Measurements from ENCODE around the gene KIF26A.

Gene KIF26A

DNA sequence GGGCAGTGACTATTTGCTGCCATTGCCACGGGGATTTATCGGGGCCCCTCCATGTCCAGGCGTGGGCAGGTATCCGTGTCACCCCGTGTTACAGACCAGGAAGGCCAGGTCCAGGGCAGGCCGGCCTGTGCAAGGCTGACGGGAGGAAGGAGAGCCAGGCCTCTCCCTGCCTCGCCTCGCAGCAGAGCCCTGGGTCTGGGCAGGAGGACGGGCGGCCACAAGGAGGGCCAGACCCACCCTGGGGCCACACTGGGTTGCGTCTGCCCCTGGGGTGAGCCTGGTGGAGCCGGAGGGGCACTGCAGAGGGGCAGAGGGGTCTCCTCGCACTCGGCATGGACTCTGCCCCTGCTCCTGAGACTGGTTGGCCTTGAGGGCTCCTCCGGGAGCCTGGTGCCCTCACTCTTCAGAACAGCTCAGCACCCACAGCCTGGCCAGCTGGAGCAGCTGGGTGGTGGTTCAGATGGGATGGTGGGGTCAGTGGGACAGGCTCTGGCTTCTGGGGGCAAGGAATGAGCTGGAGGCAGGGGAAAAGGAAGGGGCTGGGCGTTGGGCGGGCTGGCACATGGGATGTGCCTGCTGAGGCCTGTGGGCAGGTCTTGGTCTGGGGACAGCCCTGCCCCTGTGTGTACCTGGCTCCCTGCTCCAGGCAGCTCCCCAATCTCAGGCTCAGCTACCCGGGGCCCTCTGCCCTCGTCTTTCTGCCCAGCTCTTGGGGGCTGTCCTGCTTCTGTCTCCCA lies 53.9 kb downstream of the KIF26A start:
- Histone ChIP-seq H3K4me3 (ENCODE audit: low read depth, low read length) (no peak overlapping the region), H3K79me2 (ENCODE audit: control insufficient read depth, insufficient read depth, low read length, unreplicated experiment) (no peaks in the 10 kb centered on the region), H2AFZ (ENCODE audit: low read length, unreplicated experiment) (no peak overlapping the region), H3K27me3 (ENCODE audit: insufficient read depth, low read length) (peaks cover 2% of the 10 kb centered on the region; the same call in 1 of the 2 replicates), H3K27ac (ENCODE audit: low read depth, low read length) (no peak overlapping the region), H3K36me3 (ENCODE audit: insufficient read depth, low read length) (no peaks in the 10 kb centered on the region), H3K4me1 (ENCODE audit: control insufficient read depth, insufficient read depth, low read length, unreplicated experiment) (no peaks in the 10 kb centered on the region)

DNA sequence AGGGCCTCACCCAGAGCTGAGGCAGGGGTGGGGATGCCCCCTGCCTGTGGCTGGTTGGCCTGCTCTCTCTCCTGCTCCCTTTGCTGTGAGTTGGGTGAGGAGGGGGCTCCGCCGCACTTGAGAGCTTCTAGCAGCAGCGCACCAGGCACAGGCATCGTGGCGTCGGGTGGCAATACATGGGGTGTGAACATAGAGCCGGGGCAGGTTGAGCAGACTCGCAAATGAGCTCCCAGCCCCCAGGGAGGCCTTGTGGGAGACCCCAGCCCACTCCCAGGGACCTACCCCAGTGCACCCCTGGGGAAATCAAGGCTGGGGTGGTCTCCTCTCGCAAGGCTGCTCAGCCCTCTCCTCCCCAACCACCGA lies 54.5 kb downstream of the KIF26A start:
- no peak overlapping the region for H3K27ac ChIP-seq (ENCODE audit: low read depth, low read length)
- H3K79me2 ChIP-seq (ENCODE audit: control insufficient read depth, insufficient read depth, low read length, unreplicated experiment): no peaks in the 10 kb centered on the region
- no peaks in the 10 kb centered on the region for H3K4me1 ChIP-seq (ENCODE audit: control insufficient read depth, insufficient read depth, low read length, unreplicated experiment)
- H2AFZ ChIP-seq (ENCODE audit: low read length, unreplicated experiment): no peak overlapping the region
- no peak overlapping the region for H3K4me3 ChIP-seq (ENCODE audit: low read depth, low read length)
- peaks cover 2% of the 10 kb centered on the region; the same call in 1 of the 2 replicates for H3K27me3 ChIP-seq (ENCODE audit: insufficient read depth, low read length)
- H3K36me3 ChIP-seq (ENCODE audit: insufficient read depth, low read length): no peaks in the 10 kb centered on the region

DNA sequence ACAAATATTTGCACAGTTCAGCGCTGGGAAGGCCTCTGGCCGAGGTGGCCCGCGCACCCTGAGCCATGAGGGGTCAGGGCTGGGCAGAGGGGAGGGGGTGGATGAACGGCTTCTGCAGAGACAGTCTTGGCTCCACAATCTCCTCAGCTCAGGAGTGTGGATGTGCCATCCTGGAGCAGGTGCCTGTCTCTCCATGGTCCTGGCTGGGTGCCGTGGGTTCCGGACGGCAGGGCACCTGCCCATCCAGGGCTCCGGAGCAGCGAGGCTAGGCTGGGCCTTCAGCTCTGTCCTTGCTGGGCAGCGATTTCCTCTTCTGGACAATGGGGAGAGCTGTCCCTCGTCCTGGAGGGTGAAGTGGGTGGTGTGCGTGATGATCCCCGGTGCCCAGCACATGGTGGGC lies 55.6 kb downstream of the KIF26A start:
- Histone ChIP-seq H3K4me3 (ENCODE audit: low read depth, low read length) (no peak overlapping the region), H3K27me3 (ENCODE audit: insufficient read depth, low read length) (peaks cover 6% of the 10 kb centered on the region; the same call in 1 of the 2 replicates), H2AFZ (ENCODE audit: low read length, unreplicated experiment) (no peak overlapping the region), H3K4me1 (ENCODE audit: control insufficient read depth, insufficient read depth, low read length, unreplicated experiment) (no peaks in the 10 kb centered on the region), H3K27ac (ENCODE audit: low read depth, low read length) (no peak overlapping the region), H3K36me3 (ENCODE audit: insufficient read depth, low read length) (no peaks in the 10 kb centered on the region), H3K79me2 (ENCODE audit: control insufficient read depth, insufficient read depth, low read length, unreplicated experiment) (no peaks in the 10 kb centered on the region)

DNA sequence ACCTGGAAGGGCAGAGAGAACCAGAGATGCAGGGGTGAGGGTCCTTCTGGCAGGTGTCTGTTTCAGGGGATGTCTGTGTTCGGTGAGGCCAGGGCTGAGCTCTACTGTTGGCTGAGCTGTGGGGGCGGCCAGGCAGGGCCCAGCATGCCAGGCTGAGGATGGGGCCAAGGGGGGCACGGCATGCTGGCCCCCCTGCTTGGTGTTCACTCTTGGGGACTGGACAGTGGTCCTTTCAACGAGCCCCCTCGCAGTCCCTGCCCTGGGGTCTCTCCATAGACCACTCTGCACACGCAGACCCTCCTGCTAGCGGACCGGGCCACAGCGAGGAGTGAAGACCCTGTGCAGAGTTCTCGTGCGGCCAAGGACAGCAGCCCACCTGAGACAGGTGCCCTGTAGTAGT lies 56.3 kb downstream of the KIF26A start:
- Histone ChIP-seq H3K27me3 (ENCODE audit: insufficient read depth, low read length) (peaks cover 6% of the 10 kb centered on the region; the same call in 1 of the 2 replicates), H3K36me3 (ENCODE audit: insufficient read depth, low read length) (no peaks in the 10 kb centered on the region), H3K27ac (ENCODE audit: low read depth, low read length) (no peak overlapping the region), H3K79me2 (ENCODE audit: control insufficient read depth, insufficient read depth, low read length, unreplicated experiment) (no peaks in the 10 kb centered on the region), H3K4me3 (ENCODE audit: low read depth, low read length) (no peak overlapping the region), H2AFZ (ENCODE audit: low read length, unreplicated experiment) (no peak overlapping the region), H3K4me1 (ENCODE audit: control insufficient read depth, insufficient read depth, low read length, unreplicated experiment) (no peaks in the 10 kb centered on the region)

DNA sequence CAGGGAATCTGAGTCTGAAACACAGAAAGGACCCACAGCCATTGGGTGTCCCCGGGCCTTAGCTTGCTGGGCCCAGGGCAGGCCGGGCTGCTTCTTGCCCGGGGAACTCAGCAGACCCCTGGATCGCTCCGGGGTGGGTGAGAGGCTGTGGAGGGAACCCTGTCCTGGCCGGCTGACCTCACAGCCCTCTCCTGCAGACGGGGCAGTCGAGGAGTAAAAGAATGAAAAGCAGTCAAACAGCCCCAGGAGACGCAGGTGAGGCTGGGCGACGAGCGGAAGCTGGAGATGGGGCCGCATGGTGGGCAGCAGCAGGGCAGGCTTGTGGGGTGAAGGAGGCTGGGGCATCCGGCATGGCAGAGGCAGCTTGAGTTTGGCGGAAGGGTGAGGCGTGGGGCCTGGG lies 57.0 kb downstream of the KIF26A start:
- H3K27me3 ChIP-seq (ENCODE audit: insufficient read depth, low read length): peaks cover 6% of the 10 kb centered on the region; the same call in 1 of the 2 replicates
- no peaks in the 10 kb centered on the region for H3K79me2 ChIP-seq (ENCODE audit: control insufficient read depth, insufficient read depth, low read length, unreplicated experiment)
- no peaks in the 10 kb centered on the region for H3K4me1 ChIP-seq (ENCODE audit: control insufficient read depth, insufficient read depth, low read length, unreplicated experiment)
- no peaks in the 10 kb centered on the region for H3K36me3 ChIP-seq (ENCODE audit: insufficient read depth, low read length)
- H3K27ac ChIP-seq (ENCODE audit: low read depth, low read length): no peak overlapping the region
- H2AFZ ChIP-seq (ENCODE audit: low read length, unreplicated experiment): no peak overlapping the region
- no peak overlapping the region for H3K4me3 ChIP-seq (ENCODE audit: low read depth, low read length)

DNA sequence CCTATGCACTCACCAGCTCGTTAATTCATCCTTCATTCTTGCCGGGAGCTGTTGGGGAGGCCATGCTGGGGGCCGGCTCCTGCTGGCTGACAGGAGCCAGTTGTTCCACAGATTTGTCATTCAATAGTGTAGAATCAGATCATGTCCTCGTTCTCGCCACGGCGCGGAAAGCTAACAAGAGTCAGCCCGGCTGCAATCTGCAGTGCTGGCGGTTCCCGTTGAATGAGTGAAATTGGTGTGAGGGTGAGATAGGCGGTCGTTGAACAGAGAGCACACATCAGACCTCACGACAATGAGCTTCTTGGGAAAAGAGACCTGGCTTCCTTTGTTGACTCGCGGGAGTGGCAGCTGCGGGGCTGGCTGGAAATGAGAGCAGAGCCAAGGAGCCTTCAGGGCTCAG lies 57.5 kb downstream of the KIF26A start:
- H3K36me3 ChIP-seq (ENCODE audit: insufficient read depth, low read length): no peaks in the 10 kb centered on the region
- H3K27ac ChIP-seq (ENCODE audit: low read depth, low read length): no peak overlapping the region
- H3K4me1 ChIP-seq (ENCODE audit: control insufficient read depth, insufficient read depth, low read length, unreplicated experiment): no peaks in the 10 kb centered on the region
- peaks cover 6% of the 10 kb centered on the region; the same call in 1 of the 2 replicates for H3K27me3 ChIP-seq (ENCODE audit: insufficient read depth, low read length)
- no peak overlapping the region for H2AFZ ChIP-seq (ENCODE audit: low read length, unreplicated experiment)
- no peaks in the 10 kb centered on the region for H3K79me2 ChIP-seq (ENCODE audit: control insufficient read depth, insufficient read depth, low read length, unreplicated experiment)
- H3K4me3 ChIP-seq (ENCODE audit: low read depth, low read length): no peak overlapping the region

DNA sequence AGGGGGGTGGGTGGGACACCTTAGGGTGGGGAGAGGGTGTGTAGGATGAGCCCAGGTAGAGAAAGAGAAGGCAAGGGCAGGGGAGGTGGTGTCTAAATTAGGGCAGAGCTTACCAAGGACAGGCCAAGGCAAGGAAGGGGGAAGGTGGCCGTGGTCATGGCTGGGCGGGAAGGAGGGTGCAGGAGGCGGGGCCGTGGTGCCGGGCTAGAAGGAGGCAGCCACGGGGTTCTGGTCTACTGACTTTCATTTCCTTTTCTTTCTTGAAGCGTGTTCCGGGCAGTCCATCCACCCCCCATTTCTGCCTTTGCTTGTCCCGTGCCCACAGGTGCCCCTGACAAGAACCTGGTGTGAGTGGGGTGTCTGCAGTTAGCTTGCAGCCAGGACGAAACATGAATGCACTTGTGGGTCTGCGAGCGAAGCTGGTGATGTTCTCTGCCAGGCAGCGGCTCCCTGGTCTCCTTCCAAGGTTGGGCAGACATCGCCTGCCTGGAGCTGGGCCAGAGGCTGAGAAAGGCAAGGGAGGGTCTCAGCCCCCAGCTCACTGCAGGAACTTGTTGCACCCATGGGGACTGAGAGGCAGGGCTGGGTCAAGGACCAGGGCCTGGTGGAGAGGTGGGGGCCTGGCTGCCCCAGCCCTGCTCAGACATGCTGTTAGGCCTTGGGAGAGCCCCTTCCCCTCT lies 58.2 kb downstream of the KIF26A start:
- H3K27ac ChIP-seq (ENCODE audit: low read depth, low read length): no peak overlapping the region
- H3K36me3 ChIP-seq (ENCODE audit: insufficient read depth, low read length): no peaks in the 10 kb centered on the region
- no peak overlapping the region for H2AFZ ChIP-seq (ENCODE audit: low read length, unreplicated experiment)
- no peak overlapping the region for H3K4me3 ChIP-seq (ENCODE audit: low read depth, low read length)
- H3K4me1 ChIP-seq (ENCODE audit: control insufficient read depth, insufficient read depth, low read length, unreplicated experiment): no peaks in the 10 kb centered on the region
- no peaks in the 10 kb centered on the region for H3K79me2 ChIP-seq (ENCODE audit: control insufficient read depth, insufficient read depth, low read length, unreplicated experiment)
- peaks cover 6% of the 10 kb centered on the region; the same call in 1 of the 2 replicates for H3K27me3 ChIP-seq (ENCODE audit: insufficient read depth, low read length)

DNA sequence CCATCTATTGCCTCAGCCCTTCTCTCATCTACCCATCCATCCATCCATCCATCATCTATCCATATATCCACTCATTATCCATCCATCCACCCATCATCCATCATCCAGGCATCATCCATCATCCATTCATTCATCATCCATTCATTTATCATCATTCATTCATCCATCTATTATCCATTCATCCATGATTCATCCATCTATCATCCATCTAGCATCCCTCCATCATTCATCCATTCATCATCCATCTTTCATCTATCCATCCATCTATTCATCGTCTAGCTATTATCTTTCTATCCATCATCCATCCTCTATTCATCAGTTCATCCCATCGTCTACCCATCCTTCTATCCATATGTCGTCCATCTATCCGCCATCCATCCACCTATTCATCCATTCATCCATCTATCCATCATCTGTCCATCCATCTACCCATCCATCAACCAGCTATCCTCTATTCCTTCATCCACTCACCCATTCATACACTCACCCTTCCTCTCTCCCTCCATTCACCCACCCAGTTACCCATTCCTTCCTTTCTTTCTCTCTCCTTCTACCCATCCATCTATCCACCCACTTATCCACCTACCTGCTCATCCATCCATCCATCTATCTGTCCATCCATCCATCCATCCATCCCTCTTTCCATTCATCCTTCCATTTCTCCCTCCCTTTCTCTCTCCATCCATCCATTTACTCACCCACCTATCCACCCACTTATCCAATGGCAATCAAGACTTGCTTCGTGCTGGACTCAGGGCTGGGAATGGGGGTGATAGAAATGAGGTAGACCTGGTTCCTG lies 59.3 kb downstream of the KIF26A start:
- no peak overlapping the region for H2AFZ ChIP-seq (ENCODE audit: low read length, unreplicated experiment)
- H3K27ac ChIP-seq (ENCODE audit: low read depth, low read length): no peak overlapping the region
- no peaks in the 10 kb centered on the region for H3K4me1 ChIP-seq (ENCODE audit: control insufficient read depth, insufficient read depth, low read length, unreplicated experiment)
- no peaks in the 10 kb centered on the region for H3K36me3 ChIP-seq (ENCODE audit: insufficient read depth, low read length)
- H3K27me3 ChIP-seq (ENCODE audit: insufficient read depth, low read length): peaks cover 6% of the 10 kb centered on the region; the same call in 1 of the 2 replicates
- H3K79me2 ChIP-seq (ENCODE audit: control insufficient read depth, insufficient read depth, low read length, unreplicated experiment): no peaks in the 10 kb centered on the region
- H3K4me3 ChIP-seq (ENCODE audit: low read depth, low read length): no peak overlapping the region

DNA sequence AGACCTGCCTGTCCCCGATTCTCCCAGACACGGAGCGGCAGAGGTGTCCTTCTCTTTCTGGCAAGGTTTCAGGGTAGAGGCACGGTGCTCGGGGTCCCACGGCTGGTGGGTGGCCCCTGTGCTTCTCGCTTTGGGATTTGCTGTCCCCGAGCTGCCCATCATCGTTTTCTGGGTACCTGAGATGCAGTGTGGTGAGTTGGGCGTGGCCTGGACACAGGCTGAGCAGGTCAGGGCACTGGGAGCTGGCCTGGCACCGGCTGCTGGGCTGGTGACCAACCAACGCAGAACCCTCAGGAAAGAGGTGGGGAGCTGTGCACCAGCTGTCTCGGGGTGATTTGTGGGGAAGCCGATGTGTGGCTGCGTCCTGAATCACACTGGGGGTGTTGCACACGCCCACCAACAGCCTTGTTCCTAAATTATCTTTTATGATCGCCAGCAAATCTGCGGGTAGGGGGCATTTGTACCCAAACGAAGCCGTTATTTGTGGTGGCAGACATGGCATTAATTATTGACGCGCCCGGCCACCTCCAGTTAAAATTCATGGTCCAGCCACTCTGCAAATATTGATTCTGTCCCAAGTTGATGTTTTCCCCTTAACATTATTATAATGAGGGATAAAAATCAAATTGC lies 61.0 kb downstream of the KIF26A start:
- H3K27me3 ChIP-seq (ENCODE audit: insufficient read depth, low read length): 0 out of 2 replicates have a peak, but pooled peaks cover 6% of the 10 kb centered on the region

DNA sequence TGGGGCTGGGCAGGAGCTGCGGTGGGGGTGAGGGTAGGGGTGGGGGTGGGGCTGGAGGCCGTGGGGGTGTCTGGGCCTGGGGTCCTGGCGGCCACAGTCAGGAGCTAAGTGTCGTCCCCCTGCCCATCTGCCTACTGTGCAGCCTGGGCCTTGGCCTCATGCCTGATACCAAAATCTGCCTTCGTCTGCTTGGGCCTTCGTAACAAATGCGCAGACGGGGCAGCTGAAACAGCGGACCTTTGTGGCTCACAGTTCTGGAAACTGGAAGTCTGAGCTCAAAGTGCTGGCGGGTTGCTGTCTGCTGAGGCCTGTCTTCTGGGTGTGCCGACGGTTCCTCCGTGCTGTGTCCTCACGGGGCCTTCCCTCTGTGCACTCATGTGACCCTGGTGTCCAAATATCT lies 61.7 kb downstream of the KIF26A start:
- Histone ChIP-seq H3K79me2 (ENCODE audit: control insufficient read depth, insufficient read depth, low read length, unreplicated experiment) (no peaks in the 10 kb centered on the region), H3K27me3 (ENCODE audit: insufficient read depth, low read length) (0 out of 2 replicates have a peak, but pooled peaks cover 6% of the 10 kb centered on the region), H3K4me1 (ENCODE audit: control insufficient read depth, insufficient read depth, low read length, unreplicated experiment) (no peaks in the 10 kb centered on the region), H3K27ac (ENCODE audit: low read depth, low read length) (no peak overlapping the region), H3K36me3 (ENCODE audit: insufficient read depth, low read length) (no peaks in the 10 kb centered on the region), H2AFZ (ENCODE audit: low read length, unreplicated experiment) (no peak overlapping the region), H3K4me3 (ENCODE audit: low read depth, low read length) (no peak overlapping the region)

More for the DNA sequence above, 61.0 kb downstream of the KIF26A start:
- H3K36me3 ChIP-seq (ENCODE audit: insufficient read depth, low read length): no peaks in the 10 kb centered on the region
- H3K27ac ChIP-seq (ENCODE audit: low read depth, low read length): no peak overlapping the region
- no peak overlapping the region for H3K4me3 ChIP-seq (ENCODE audit: low read depth, low read length)
- no peaks in the 10 kb centered on the region for H3K79me2 ChIP-seq (ENCODE audit: control insufficient read depth, insufficient read depth, low read length, unreplicated experiment)
- H3K4me1 ChIP-seq (ENCODE audit: control insufficient read depth, insufficient read depth, low read length, unreplicated experiment): no peaks in the 10 kb centered on the region
- no peak overlapping the region for H2AFZ ChIP-seq (ENCODE audit: low read length, unreplicated experiment)

Measured in ACC112 (cell line).